Measurements from ENCODE around the gene MROH8.

- TF ChIP-seq GATA3 (IDR thresholded peaks at IDR 0.05; ENCODE audit: borderline replicate concordance) = peak; percentile 78
- TF ChIP-seq CTCF (IDR thresholded peaks at IDR 0.05) = no peak
- peak; percentile 56 for TF ChIP-seq POLR2A (IDR thresholded peaks at IDR 0.05; ENCODE audit: low read length)
- TF ChIP-seq SREBF2 (IDR thresholded peaks at IDR 0.05) = peak; percentile 21; the same call in 1 of the 2 replicates
- TF ChIP-seq ELK1 (IDR thresholded peaks at IDR 0.05; ENCODE audit: low read depth, low read length) = no peak
- TF ChIP-seq KDM5A (IDR thresholded peaks at IDR 0.05) = 0 out of 2 replicates have a peak, but pooled peaks have one; percentile 37
- peak; percentile 84; the same call in 1 of the 3 replicates for TF ChIP-seq BCL3 (IDR thresholded peaks at IDR 0.05)
- TF ChIP-seq ESRRA (IDR thresholded peaks at IDR 0.05; ENCODE audit: borderline replicate concordance, low read length) = no peak
- TF ChIP-seq JUNB (IDR thresholded peaks at IDR 0.05) = no peak
- TF ChIP-seq SMC3 (IDR thresholded peaks at IDR 0.05) = no peak
- 0 out of 2 replicates have a peak, but pooled peaks have one; percentile 24 for TF ChIP-seq RFX5 (IDR thresholded peaks at IDR 0.05)
- peak; percentile 70 for TF ChIP-seq BHLHE40 (IDR thresholded peaks at IDR 0.05; ENCODE audit: low read depth, low read length)
- TF ChIP-seq EP300 (IDR thresholded peaks at IDR 0.05) = no peak
- peak; percentile 77 for TF ChIP-seq MAX (IDR thresholded peaks at IDR 0.05)
These were observed at the start of gene MROH8, which contains the start of gene RPN2 for GRCh38 chr20:37178839-37179682.
